ENCODE data around the gene RAD21L1.

The RAD21L1 gene

GRCh38 chr20:1274485-1275311 lies 48.9 kb downstream of the RAD21L1 start:
- DNase-seq = no peak

GRCh38 chr20:1275919-1276318 lies 50.1 kb downstream of the RAD21L1 start:
- DNase-seq = no peak

- DNase-seq = no peak
Observed at GRCh38 chr20:1277529-1278322, 51.9 kb downstream of the RAD21L1 start.

GRCh38 chr20:1278993-1279392 lies 53.1 kb downstream of the RAD21L1 start:
- DNase-seq = no peak

- DNase-seq = no peak
Observed at GRCh38 chr20:1280195-1281102, 54.6 kb downstream of the RAD21L1 start.

- no peak for DNase-seq
Observed at GRCh38 chr20:1281279-1282057, 55.6 kb downstream of the RAD21L1 start.

- no peak for DNase-seq
Observed at GRCh38 chr20:1282966-1283365, 57.1 kb downstream of the RAD21L1 start.

GRCh38 chr20:1283522-1284510 lies 58.0 kb downstream of the RAD21L1 start:
- DNase-seq = no peak

- no peak for DNase-seq
Observed at GRCh38 chr20:1286267-1287024, 60.6 kb downstream of the RAD21L1 start.

GRCh38 chr20:1287306-1287705 lies 61.5 kb downstream of the RAD21L1 start:
- no peak for DNase-seq

GRCh38 chr20:1287787-1288569 lies 62.1 kb downstream of the RAD21L1 start:
- no peak for DNase-seq

GRCh38 chr20:1291191-1291741 lies 65.4 kb downstream of the RAD21L1 start:
- DNase-seq = no peak

- no peak for DNase-seq
Observed at GRCh38 chr20:1292620-1293019, 66.8 kb downstream of the RAD21L1 start.

- no peak for DNase-seq
Observed at GRCh38 chr20:1293641-1294379, 68.0 kb downstream of the RAD21L1 start.

- no peak for DNase-seq
Observed at GRCh38 chr20:1294497-1294896, 68.7 kb downstream of the RAD21L1 start.

- DNase-seq = no peak
Observed at GRCh38 chr20:1295276-1295930, 69.6 kb downstream of the RAD21L1 start.

GRCh38 chr20:1296117-1296610 lies 70.3 kb downstream of the RAD21L1 start:
- no peak for DNase-seq
